Measurements from ENCODE around the gene SLCO3A1. TPM values are rescaled to one million over a fixed set of nuclear protein-coding genes. Genes with fewer than 3 reads are reported as not detected.

Gene SLCO3A1
- total RNA-seq, 1 experiment from 2014 or later, result 9.1 TPM

DNA sequence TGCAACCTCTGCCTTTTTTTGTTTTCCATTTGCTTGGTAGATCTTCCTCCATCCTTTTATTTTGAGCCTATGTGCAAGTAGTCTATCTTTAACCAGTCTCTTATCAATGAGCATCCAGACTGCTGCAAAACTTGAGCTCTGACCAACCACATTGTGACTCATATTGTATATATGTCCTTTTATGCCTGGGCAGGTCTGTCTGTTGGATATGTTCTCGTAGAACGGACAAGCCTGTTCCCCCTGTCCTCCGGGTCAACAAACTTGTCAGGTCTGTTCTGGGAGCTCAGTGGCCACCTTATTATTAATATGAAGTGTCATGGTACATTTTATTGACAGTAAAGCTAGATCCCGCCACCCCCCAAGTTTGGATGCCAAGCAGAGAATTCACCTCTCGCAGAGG is 287.3 kb downstream of the SLCO3A1 start:
- POLR2A ChIA-PET, result no interaction called here
- TF ChIP-seq GABPB1 (CRISPR knock-in tag; IDR thresholded peaks at IDR 0.05), result no peak
- no peak for TF ChIP-seq JUN (CRISPR knock-in tag; IDR thresholded peaks at IDR 0.05)
- peaks cover 3% of the 10 kb centered on the region for H3K9me3 Mint-ChIP-seq

DNA sequence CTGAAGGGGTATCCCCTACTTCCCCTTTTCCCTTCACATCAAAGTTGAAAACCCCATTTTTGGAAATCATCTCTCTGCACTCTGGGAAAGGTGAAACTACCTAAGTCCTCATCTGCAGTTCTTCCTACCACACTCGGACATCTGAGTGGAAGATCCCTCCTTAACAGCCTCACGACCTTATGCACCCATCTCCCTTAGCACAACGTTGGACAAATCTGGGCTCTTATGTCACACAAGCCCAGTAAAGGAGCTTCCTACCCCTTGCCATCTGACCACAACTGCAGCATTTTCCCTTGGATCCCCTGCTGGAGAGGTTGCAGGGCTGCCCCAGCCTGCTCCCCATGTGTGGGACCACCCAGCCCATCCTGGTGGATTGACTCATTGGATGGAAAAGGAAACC is 288.1 kb downstream of the SLCO3A1 start:
- H3K36me3 Mint-ChIP-seq, result peaks cover 1% of the 10 kb centered on the region; the same call in 1 of the 2 replicates
- no peaks in the 10 kb centered on the region for H3K27me3 Mint-ChIP-seq (ENCODE audit: low read depth)
- DNase-seq (ENCODE audit: low spot score) (no peak), ATAC-seq (no peak)
- CTCF ChIA-PET, result no interaction called here
- peaks cover 1% of the 10 kb centered on the region for H3K9me3 Mint-ChIP-seq
- peaks cover 26% of the 10 kb centered on the region for H3K4me1 Mint-ChIP-seq
- no peak overlapping the region for H3K27ac Mint-ChIP-seq
- POLR2A ChIA-PET, result no interaction called here
- H3K4me3 Mint-ChIP-seq, result no peak overlapping the region
- TF ChIP-seq, protein P1, sequence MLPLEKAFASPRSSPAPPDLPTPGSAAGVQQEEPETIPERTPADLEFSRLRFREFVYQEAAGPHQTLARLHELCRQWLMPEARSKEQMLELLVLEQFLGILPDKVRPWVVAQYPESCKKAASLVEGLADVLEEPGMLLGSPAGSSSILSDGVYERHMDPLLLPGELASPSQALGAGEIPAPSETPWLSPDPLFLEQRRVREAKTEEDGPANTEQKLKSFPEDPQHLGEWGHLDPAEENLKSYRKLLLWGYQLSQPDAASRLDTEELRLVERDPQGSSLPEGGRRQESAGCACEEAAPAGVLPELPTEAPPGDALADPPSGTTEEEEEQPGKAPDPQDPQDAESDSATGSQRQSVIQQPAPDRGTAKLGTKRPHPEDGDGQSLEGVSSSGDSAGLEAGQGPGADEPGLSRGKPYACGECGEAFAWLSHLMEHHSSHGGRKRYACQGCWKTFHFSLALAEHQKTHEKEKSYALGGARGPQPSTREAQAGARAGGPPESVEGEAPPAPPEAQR (CRISPR knock-in tag; IDR thresholded peaks at IDR 0.05), result no peak
- no peak for TF ChIP-seq NR3C1 (CRISPR knock-in tag; conservative IDR thresholded peaks at IDR 0.05; ENCODE audit: low read depth)
- TF ChIP-seq, protein P2, sequence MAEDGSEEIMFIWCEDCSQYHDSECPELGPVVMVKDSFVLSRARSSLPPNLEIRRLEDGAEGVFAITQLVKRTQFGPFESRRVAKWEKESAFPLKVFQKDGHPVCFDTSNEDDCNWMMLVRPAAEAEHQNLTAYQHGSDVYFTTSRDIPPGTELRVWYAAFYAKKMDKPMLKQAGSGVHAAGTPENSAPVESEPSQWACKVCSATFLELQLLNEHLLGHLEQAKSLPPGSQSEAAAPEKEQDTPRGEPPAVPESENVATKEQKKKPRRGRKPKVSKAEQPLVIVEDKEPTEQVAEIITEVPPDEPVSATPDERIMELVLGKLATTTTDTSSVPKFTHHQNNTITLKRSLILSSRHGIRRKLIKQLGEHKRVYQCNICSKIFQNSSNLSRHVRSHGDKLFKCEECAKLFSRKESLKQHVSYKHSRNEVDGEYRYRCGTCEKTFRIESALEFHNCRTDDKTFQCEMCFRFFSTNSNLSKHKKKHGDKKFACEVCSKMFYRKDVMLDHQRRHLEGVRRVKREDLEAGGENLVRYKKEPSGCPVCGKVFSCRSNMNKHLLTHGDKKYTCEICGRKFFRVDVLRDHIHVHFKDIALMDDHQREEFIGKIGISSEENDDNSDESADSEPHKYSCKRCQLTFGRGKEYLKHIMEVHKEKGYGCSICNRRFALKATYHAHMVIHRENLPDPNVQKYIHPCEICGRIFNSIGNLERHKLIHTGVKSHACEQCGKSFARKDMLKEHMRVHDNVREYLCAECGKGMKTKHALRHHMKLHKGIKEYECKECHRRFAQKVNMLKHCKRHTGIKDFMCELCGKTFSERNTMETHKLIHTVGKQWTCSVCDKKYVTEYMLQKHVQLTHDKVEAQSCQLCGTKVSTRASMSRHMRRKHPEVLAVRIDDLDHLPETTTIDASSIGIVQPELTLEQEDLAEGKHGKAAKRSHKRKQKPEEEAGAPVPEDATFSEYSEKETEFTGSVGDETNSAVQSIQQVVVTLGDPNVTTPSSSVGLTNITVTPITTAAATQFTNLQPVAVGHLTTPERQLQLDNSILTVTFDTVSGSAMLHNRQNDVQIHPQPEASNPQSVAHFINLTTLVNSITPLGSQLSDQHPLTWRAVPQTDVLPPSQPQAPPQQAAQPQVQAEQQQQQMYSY (CRISPR knock-in tag; IDR thresholded peaks at IDR 0.05), result no peak
- TF ChIP-seq GABPB1 (CRISPR knock-in tag; IDR thresholded peaks at IDR 0.05), result no peak
- TF ChIP-seq, protein P3, sequence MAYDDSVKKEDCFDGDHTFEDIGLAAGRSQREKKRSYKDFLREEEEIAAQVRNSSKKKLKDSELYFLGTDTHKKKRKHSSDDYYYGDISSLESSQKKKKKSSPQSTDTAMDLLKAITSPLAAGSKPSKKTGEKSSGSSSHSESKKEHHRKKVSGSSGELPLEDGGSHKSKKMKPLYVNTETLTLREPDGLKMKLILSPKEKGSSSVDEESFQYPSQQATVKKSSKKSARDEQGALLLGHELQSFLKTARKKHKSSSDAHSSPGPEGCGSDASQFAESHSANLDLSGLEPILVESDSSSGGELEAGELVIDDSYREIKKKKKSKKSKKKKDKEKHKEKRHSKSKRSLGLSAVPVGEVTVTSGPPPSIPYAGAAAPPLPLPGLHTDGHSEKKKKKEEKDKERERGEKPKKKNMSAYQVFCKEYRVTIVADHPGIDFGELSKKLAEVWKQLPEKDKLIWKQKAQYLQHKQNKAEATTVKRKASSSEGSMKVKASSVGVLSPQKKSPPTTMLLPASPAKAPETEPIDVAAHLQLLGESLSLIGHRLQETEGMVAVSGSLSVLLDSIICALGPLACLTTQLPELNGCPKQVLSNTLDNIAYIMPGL (CRISPR knock-in tag; IDR thresholded peaks at IDR 0.05), result no peak
- TF ChIP-seq, protein P4, sequence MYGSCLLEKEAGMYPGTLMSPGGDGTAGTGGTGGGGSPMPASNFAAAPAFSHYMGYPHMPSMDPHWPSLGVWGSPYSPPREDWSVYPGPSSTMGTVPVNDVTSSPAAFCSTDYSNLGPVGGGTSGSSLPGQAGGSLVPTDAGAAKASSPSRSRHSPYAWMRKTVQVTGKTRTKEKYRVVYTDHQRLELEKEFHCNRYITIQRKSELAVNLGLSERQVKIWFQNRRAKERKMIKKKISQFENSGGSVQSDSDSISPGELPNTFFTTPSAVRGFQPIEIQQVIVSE (CRISPR knock-in tag; IDR thresholded peaks at IDR 0.05; ENCODE audit: borderline replicate concordance), result no peak
- TF ChIP-seq, protein P5, sequence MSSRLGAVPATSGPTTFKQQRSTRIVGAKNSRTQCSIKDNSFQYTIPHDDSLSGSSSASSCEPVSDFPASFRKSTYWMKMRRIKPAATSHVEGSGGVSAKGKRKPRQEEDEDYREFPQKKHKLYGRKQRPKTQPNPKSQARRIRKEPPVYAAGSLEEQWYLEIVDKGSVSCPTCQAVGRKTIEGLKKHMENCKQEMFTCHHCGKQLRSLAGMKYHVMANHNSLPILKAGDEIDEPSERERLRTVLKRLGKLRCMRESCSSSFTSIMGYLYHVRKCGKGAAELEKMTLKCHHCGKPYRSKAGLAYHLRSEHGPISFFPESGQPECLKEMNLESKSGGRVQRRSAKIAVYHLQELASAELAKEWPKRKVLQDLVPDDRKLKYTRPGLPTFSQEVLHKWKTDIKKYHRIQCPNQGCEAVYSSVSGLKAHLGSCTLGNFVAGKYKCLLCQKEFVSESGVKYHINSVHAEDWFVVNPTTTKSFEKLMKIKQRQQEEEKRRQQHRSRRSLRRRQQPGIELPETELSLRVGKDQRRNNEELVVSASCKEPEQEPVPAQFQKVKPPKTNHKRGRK (CRISPR knock-in tag; IDR thresholded peaks at IDR 0.05; ENCODE audit: borderline replicate concordance), result no peak
- TF ChIP-seq, protein P6, sequence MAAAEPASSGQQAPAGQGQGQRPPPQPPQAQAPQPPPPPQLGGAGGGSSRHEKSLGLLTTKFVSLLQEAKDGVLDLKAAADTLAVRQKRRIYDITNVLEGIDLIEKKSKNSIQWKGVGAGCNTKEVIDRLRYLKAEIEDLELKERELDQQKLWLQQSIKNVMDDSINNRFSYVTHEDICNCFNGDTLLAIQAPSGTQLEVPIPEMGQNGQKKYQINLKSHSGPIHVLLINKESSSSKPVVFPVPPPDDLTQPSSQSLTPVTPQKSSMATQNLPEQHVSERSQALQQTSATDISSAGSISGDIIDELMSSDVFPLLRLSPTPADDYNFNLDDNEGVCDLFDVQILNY (CRISPR knock-in tag; IDR thresholded peaks at IDR 0.05), result no peak
- TF ChIP-seq CREM (CRISPR knock-in tag; IDR thresholded peaks at IDR 0.05), result no peak
- TF ChIP-seq, protein P7, sequence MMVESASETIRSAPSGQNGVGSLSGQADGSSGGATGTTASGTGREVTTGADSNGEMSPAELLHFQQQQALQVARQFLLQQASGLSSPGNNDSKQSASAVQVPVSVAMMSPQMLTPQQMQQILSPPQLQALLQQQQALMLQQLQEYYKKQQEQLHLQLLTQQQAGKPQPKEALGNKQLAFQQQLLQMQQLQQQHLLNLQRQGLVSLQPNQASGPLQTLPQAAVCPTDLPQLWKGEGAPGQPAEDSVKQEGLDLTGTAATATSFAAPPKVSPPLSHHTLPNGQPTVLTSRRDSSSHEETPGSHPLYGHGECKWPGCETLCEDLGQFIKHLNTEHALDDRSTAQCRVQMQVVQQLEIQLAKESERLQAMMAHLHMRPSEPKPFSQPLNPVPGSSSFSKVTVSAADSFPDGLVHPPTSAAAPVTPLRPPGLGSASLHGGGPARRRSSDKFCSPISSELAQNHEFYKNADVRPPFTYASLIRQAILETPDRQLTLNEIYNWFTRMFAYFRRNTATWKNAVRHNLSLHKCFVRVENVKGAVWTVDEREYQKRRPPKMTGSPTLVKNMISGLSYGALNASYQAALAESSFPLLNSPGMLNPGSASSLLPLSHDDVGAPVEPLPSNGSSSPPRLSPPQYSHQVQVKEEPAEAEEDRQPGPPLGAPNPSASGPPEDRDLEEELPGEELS (CRISPR knock-in tag; IDR thresholded peaks at IDR 0.05), result no peak
- TF ChIP-seq, protein P8, sequence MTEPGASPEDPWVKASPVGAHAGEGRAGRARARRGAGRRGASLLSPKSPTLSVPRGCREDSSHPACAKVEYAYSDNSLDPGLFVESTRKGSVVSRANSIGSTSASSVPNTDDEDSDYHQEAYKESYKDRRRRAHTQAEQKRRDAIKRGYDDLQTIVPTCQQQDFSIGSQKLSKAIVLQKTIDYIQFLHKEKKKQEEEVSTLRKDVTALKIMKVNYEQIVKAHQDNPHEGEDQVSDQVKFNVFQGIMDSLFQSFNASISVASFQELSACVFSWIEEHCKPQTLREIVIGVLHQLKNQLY (CRISPR knock-in tag; IDR thresholded peaks at IDR 0.05), result no peak
- no peak for TF ChIP-seq NFATC4 (CRISPR knock-in tag; IDR thresholded peaks at IDR 0.05)
- no peak for TF ChIP-seq FOXK1 (CRISPR knock-in tag; IDR thresholded peaks at IDR 0.05)
- TF ChIP-seq, protein P9, sequence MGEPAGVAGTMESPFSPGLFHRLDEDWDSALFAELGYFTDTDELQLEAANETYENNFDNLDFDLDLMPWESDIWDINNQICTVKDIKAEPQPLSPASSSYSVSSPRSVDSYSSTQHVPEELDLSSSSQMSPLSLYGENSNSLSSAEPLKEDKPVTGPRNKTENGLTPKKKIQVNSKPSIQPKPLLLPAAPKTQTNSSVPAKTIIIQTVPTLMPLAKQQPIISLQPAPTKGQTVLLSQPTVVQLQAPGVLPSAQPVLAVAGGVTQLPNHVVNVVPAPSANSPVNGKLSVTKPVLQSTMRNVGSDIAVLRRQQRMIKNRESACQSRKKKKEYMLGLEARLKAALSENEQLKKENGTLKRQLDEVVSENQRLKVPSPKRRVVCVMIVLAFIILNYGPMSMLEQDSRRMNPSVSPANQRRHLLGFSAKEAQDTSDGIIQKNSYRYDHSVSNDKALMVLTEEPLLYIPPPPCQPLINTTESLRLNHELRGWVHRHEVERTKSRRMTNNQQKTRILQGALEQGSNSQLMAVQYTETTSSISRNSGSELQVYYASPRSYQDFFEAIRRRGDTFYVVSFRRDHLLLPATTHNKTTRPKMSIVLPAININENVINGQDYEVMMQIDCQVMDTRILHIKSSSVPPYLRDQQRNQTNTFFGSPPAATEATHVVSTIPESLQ (CRISPR knock-in tag; IDR thresholded peaks at IDR 0.05), result no peak
- TF ChIP-seq, protein P10, sequence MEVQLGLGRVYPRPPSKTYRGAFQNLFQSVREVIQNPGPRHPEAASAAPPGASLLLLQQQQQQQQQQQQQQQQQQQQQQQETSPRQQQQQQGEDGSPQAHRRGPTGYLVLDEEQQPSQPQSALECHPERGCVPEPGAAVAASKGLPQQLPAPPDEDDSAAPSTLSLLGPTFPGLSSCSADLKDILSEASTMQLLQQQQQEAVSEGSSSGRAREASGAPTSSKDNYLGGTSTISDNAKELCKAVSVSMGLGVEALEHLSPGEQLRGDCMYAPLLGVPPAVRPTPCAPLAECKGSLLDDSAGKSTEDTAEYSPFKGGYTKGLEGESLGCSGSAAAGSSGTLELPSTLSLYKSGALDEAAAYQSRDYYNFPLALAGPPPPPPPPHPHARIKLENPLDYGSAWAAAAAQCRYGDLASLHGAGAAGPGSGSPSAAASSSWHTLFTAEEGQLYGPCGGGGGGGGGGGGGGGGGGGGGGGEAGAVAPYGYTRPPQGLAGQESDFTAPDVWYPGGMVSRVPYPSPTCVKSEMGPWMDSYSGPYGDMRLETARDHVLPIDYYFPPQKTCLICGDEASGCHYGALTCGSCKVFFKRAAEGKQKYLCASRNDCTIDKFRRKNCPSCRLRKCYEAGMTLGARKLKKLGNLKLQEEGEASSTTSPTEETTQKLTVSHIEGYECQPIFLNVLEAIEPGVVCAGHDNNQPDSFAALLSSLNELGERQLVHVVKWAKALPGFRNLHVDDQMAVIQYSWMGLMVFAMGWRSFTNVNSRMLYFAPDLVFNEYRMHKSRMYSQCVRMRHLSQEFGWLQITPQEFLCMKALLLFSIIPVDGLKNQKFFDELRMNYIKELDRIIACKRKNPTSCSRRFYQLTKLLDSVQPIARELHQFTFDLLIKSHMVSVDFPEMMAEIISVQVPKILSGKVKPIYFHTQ (CRISPR knock-in tag; IDR thresholded peaks at IDR 0.05), result no peak

More for the DNA sequence above, 287.3 kb downstream of the SLCO3A1 start:
- H3K4me3 Mint-ChIP-seq, result no peak overlapping the region
- CTCF ChIA-PET, result interaction anchor here (1.6 kb wide), 1 partner anchor 43 kb away, joined by 3 read pairs; no protein-coding TSS in a partner anchor
- no peak for DNase-seq (ENCODE audit: low spot score)
- H3K36me3 Mint-ChIP-seq, result peaks cover 3% of the 10 kb centered on the region; the same call in 1 of the 2 replicates
- no peaks in the 10 kb centered on the region for H3K27me3 Mint-ChIP-seq (ENCODE audit: low read depth)
- H3K4me1 Mint-ChIP-seq, result peaks cover 20% of the 10 kb centered on the region
- no peak for ATAC-seq
- no peak overlapping the region for H3K27ac Mint-ChIP-seq
